Thoracic aorta (tissue), 2 donors: ENCODE measurements around the gene EFCAB7. TPM values are rescaled to one million over a fixed set of nuclear protein-coding genes. Genes with fewer than 3 reads are reported as not detected.

Experiments
- ATAC-seq: fragments of 150-250 bp; one replicate; pipeline ENCODE4 v1.8.0; 2017; ENCODE audit warnings: low read depth; ENCODE audit not compliant: insufficient number of reproducible peaks, low FRiP score
- DNase-seq: peaks from one replicate; pipeline ENCODE4 v3.0.0-alpha.2; 2020; ENCODE audit warnings: low spot score
- H3K27ac ChIP-seq, 2 donors: fragments of 200-600 bp; sonication (generic); 1 replicate in 1 of 2; 2 replicates in 1 of 2; pipeline ENCODE4 v1.5.1; 2016; ENCODE audit warnings: mild to moderate bottlenecking in 2 of 2, moderate library complexity in 2 of 2
- H3K27me3 ChIP-seq: fragments of 200-600 bp; sonication (generic); replicated peaks from 2 replicates; pipeline ENCODE4 v1.6.0; 2016; ENCODE audit warnings: mild to moderate bottlenecking; ENCODE audit not compliant: insufficient read depth
- H3K36me3 ChIP-seq: fragments of 200-600 bp; sonication (generic); one replicate; pipeline ENCODE4 v1.5.1; 2016
- H3K4me1 ChIP-seq, 2 donors: fragments of 200-600 bp; sonication (generic); 1 replicate in 1 of 2; 2 replicates in 1 of 2; pipeline versions ENCODE4 v1.5.1 to v1.6.0; 2016; ENCODE audit warnings: low read depth in 2 of 2, mild to moderate bottlenecking in 1 of 2; ENCODE audit not compliant: control insufficient read depth in 1 of 2
- H3K4me3 ChIP-seq: fragments of 200-600 bp; sonication (generic); 2 replicates; pipeline ENCODE4 v1.5.1; 2016; ENCODE audit warnings: mild to moderate bottlenecking
- H3K9me3 ChIP-seq: fragments of 200-600 bp; sonication (generic); 2 replicates; pipeline ENCODE4 v1.5.1; 2016
- CTCF ChIP-seq: fragments of 200-600 bp; sonication (generic); IDR thresholded peaks from one replicate; pipeline ENCODE4 v1.5.1; 2019; ENCODE audit warnings: antibody characterized with exemption
- total RNA-seq, 2 donors: library from RNA; depleted of rRNA; stranded (reverse); fragments of >200 nt; gene quantifications; one replicate each; pipeline versions ENCODE4 v1.1.0 to v1.2.3, GENCODE V29; 2016

EFCAB7 gene
- total RNA-seq, 2 donors from 2014 or later = 3.4 to 4.7 TPM

GRCh38 chr1:63618011-63618410 lies 94.7 kb downstream of the EFCAB7 start:
- ATAC-seq = no peak
- no peaks in the 10 kb centered on the region for H3K9me3 ChIP-seq

GRCh38 chr1:63619558-63619957 lies 96.2 kb downstream of the EFCAB7 start:
- DNase-seq (no peak), ATAC-seq (no peak)
- Histone ChIP-seq H3K27me3 (no peaks in the 10 kb centered on the region), H3K4me3 (no peak overlapping the region), H3K4me1 (peaks cover 13 to 52% of the 10 kb centered on the region in 2 donors), H3K9me3 (no peaks in the 10 kb centered on the region), H3K36me3 (no peaks in the 10 kb centered on the region), H3K27ac (no peak overlapping the region)
- no peak for TF ChIP-seq CTCF

More at GRCh38 chr1:63618011-63618410, 94.7 kb downstream of the EFCAB7 start:
- no peaks in the 10 kb centered on the region for H3K27me3 ChIP-seq
- TF ChIP-seq CTCF = no peak
- H3K36me3 ChIP-seq = no peaks in the 10 kb centered on the region
- H3K4me3 ChIP-seq = no peak overlapping the region
- no peak for DNase-seq
- peaks cover 13 to 52% of the 10 kb centered on the region in 2 donors for H3K4me1 ChIP-seq
- H3K27ac ChIP-seq = no peak overlapping the region

GRCh38 chr1:63620671-63621070 lies 97.3 kb downstream of the EFCAB7 start:
- no peak for DNase-seq
- TF ChIP-seq CTCF = no peak
- Histone ChIP-seq H3K9me3 (no peaks in the 10 kb centered on the region), H3K4me1 (peaks cover 17 to 63% of the 10 kb centered on the region in 2 donors), H3K4me3 (no peak overlapping the region), H3K27ac (peak overlapping the region in 1 of 2 donors; percentile 46), H3K36me3 (no peaks in the 10 kb centered on the region), H3K27me3 (no peaks in the 10 kb centered on the region)
- ATAC-seq = no peak

GRCh38 chr1:63621075-63621474 lies 97.8 kb downstream of the EFCAB7 start:
- no peak for ATAC-seq
- no peak for TF ChIP-seq CTCF
- no peaks in the 10 kb centered on the region for H3K9me3 ChIP-seq
- no peak overlapping the region for H3K4me3 ChIP-seq
- peaks cover 17 to 62% of the 10 kb centered on the region in 2 donors for H3K4me1 ChIP-seq
- no peaks in the 10 kb centered on the region for H3K27me3 ChIP-seq
- DNase-seq = no peak
- H3K27ac ChIP-seq = peak overlapping the region; percentile 29 to 46
- H3K36me3 ChIP-seq = no peaks in the 10 kb centered on the region

GRCh38 chr1:63621698-63622097 lies 98.4 kb downstream of the EFCAB7 start:
- peak overlapping the region; percentile 35 to 46 for H3K27ac ChIP-seq
- H3K4me1 ChIP-seq = peaks cover 17 to 56% of the 10 kb centered on the region in 2 donors
- no peak overlapping the region for H3K4me3 ChIP-seq
- no peaks in the 10 kb centered on the region for H3K27me3 ChIP-seq
- DNase-seq (peak; percentile 20), ATAC-seq (peak; percentile 44)
- no peaks in the 10 kb centered on the region for H3K9me3 ChIP-seq
- H3K36me3 ChIP-seq = no peaks in the 10 kb centered on the region
- no peak for TF ChIP-seq CTCF

Other genes with a start within 250 kb of the EFCAB7 start
- 1 to 10 TPM in 1 of 2 donors, under 1 TPM in 1; 0.14 to 1.5 TPM for gene FOXD3, start 201.0 kb upstream of the EFCAB7 start, total RNA-seq
- 1 to 10 TPM; 1.8 to 8.3 TPM for gene ALG6, start 155.9 kb upstream of the EFCAB7 start, total RNA-seq
- 10 to 100 TPM in 1 of 2 donors, 1 to 10 TPM in 1; 7.1 to 29.5 TPM for gene ITGB3BP, start 300 bp upstream of the EFCAB7 start, total RNA-seq
- gene PGM1, start 69.9 kb downstream of the EFCAB7 start, total RNA-seq = 10 to 100 TPM; 62.4 to 69.7 TPM